ENCODE measurements around the gene SPAM1.
"Not testable (repeated sequence)": the region's sequence is repeated elsewhere in the genome, so short reads cannot be mapped to it uniquely, and the experiment has no call there.

GRCh38 chr7:123894753-123895152, 30.3 kb upstream of the SPAM1 start:
- not testable (repeated sequence) for TF ChIP-seq CTCF, POLR2A (IDR thresholded peaks at IDR 0.05)

Data from lower leg skin (tissue), 3 donors.